ENCODE measurements around the gene KRTAP4-11.
"Not testable (repeated sequence)": the region's sequence is repeated elsewhere in the genome, so short reads cannot be mapped to it uniquely, and the experiment has no call there.

The KRTAP4-11 gene

GRCh38 chr17:41117846-41118386 is at the start of gene KRTAP4-11:
Gene KRTAP4-11, minus strand, starts transcription at chr17:41118373. Its CDS starts 58 bp downstream, at chr17:41118315.
- H3K9me3 ChIP-seq (ENCODE audit: insufficient read depth, low read depth, low read length) = peaks cover 15% of the 10 kb centered on the region; the same call in 1 of the 2 replicates
- not testable (repeated sequence) for H3K4me3 ChIP-seq (ENCODE audit: low read length); H3K27ac ChIP-seq (ENCODE audit: low read length); H3K36me3 ChIP-seq (ENCODE audit: insufficient read depth, low read depth, low read length); H3K4me1 ChIP-seq (ENCODE audit: insufficient read depth, low read length); H3K27me3 ChIP-seq (ENCODE audit: insufficient read depth, low read length); H3K9ac ChIP-seq (ENCODE audit: low read depth, low read length)

DNA sequence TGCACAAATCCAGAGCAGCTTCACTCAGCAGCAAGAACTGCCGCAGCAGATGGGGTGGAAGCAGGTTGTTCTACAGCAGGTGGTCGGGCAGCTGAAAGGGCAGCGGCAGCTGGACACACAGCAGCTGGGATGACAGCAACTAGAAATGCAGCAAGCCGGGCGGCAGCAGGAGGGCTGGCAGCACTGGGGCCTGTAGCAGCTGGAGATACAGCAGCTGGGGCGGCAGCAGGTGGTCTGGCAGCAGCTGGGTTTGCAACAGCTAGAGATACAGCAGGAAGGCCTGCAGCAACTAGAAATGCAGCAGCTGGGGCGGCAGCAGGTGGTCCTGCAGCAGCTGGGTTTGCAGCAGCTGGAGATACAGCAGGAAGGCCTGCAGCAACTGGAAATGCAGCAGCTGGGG is 49.4 kb upstream of the KRTAP4-11 start:
- no peak overlapping the region for H3K9ac ChIP-seq (ENCODE audit: low read depth, low read length)
- H3K36me3 ChIP-seq (ENCODE audit: insufficient read depth, low read depth, low read length) = no peaks in the 10 kb centered on the region
- no peak overlapping the region for H3K4me3 ChIP-seq (ENCODE audit: low read length)
- no peak overlapping the region for H3K27ac ChIP-seq (ENCODE audit: low read length)
- no peaks in the 10 kb centered on the region for H3K9me3 ChIP-seq (ENCODE audit: insufficient read depth, low read depth, low read length)
- H3K27me3 ChIP-seq (ENCODE audit: insufficient read depth, low read length) = no peaks in the 10 kb centered on the region
- H3K4me1 ChIP-seq (ENCODE audit: insufficient read depth, low read length) = no peaks in the 10 kb centered on the region

GRCh38 chr17:41163828-41164227 is 45.7 kb upstream of the KRTAP4-11 start:
- Histone ChIP-seq H3K36me3 (ENCODE audit: insufficient read depth, low read depth, low read length) (no peaks in the 10 kb centered on the region), H3K9me3 (ENCODE audit: insufficient read depth, low read depth, low read length) (no peaks in the 10 kb centered on the region), H3K9ac (ENCODE audit: low read depth, low read length) (no peak overlapping the region), H3K27ac (ENCODE audit: low read length) (no peak overlapping the region), H3K4me3 (ENCODE audit: low read length) (no peak overlapping the region), H3K27me3 (ENCODE audit: insufficient read depth, low read length) (no peaks in the 10 kb centered on the region), H3K4me1 (ENCODE audit: insufficient read depth, low read length) (no peaks in the 10 kb centered on the region)

DNA sequence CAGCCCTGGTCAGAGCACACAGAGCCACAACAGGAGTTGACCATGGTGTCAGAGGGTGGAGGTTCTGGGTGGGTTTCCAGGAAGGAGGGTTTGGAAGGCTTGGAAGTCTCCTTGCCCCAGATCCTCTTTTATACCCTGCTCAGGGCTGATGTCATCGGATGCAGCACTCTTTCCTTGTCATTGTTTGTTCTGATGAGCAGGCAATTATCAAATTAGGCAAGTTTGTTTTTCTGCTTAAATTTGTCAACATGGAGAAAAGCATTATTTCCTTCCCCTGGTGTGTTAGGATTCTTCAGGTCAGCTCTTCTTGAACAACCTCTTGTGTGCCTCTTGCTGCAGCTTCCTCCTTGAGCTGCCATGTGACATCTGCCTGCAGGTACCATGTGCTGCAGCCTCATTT is 42.5 kb upstream of the KRTAP4-11 start, which contains the start of gene KRTAP4-4:
KRTAP4-4 (minus strand) TSS at position 101 of the 400 bp plus-strand sequence; CDS start at position 44, 57 bp downstream.
- Histone ChIP-seq H3K9me3 (ENCODE audit: insufficient read depth, low read depth, low read length) (no peaks in the 10 kb centered on the region), H3K27me3 (ENCODE audit: insufficient read depth, low read length) (no peaks in the 10 kb centered on the region), H3K4me3 (ENCODE audit: low read length) (no peak within 1 kb of the TSS), H3K36me3 (ENCODE audit: insufficient read depth, low read depth, low read length) (no peaks in the 10 kb centered on the region), H3K27ac (ENCODE audit: low read length) (no peak within 1 kb of the TSS), H3K9ac (ENCODE audit: low read depth, low read length) (no peak within 1 kb of the TSS), H3K4me1 (ENCODE audit: insufficient read depth, low read length) (no peaks in the 10 kb centered on the region)

DNA sequence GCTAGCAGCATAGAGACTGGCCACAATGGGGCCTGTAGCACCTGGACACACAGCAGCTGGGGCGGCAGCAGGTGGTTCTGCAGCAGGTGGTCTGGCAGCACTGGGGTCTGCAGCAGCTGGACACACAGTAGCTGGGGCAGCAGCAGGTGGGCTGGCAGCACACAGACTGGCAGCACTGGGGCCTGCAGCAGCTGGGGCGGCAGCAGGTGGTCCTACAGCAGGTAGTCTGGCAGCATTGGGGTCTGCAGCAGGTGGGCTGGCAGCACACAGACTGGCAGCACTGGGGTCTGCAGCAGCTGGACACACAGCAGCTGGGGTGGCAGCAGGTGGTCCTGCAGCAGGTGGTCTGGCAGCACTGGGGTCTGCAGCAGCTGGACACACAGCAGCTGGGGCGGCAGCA is 42.0 kb upstream of the KRTAP4-11 start:
- H3K4me3 ChIP-seq (ENCODE audit: low read length); H3K9me3 ChIP-seq (ENCODE audit: insufficient read depth, low read depth, low read length); H3K27ac ChIP-seq (ENCODE audit: low read length); H3K36me3 ChIP-seq (ENCODE audit: insufficient read depth, low read depth, low read length); H3K27me3 ChIP-seq (ENCODE audit: insufficient read depth, low read length); H3K9ac ChIP-seq (ENCODE audit: low read depth, low read length); H3K4me1 ChIP-seq (ENCODE audit: insufficient read depth, low read length): not testable (repeated sequence)

GRCh38 chr17:41153856-41154255 is 35.7 kb upstream of the KRTAP4-11 start:
- Histone ChIP-seq H3K27ac (ENCODE audit: low read length) (no peak overlapping the region), H3K4me1 (ENCODE audit: insufficient read depth, low read length) (no peaks in the 10 kb centered on the region), H3K4me3 (ENCODE audit: low read length) (no peak overlapping the region), H3K9me3 (ENCODE audit: insufficient read depth, low read depth, low read length) (no peaks in the 10 kb centered on the region), H3K27me3 (ENCODE audit: insufficient read depth, low read length) (no peaks in the 10 kb centered on the region), H3K9ac (ENCODE audit: low read depth, low read length) (no peak overlapping the region), H3K36me3 (ENCODE audit: insufficient read depth, low read depth, low read length) (no peaks in the 10 kb centered on the region)

DNA sequence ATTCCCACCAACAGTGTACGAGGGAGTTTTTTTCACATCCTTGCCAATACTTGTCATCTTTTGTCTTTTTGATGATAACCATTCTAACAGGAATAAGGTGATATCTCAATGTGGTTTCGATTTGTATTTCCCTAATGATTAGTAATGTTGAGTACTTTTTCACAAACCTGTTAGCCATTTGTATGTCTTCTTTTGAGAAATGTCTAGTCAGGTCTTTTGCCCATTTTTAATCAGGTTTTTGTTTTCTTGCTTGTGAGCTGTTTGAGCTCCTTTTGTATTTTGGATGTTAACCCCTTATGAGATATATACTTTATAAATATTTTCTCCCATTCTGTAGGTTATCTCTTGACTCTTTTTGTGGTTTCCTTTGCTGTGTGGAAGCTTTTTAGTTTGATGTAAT is 33.4 kb upstream of the KRTAP4-11 start:
- Histone ChIP-seq H3K36me3 (ENCODE audit: insufficient read depth, low read depth, low read length) (no peaks in the 10 kb centered on the region), H3K4me3 (ENCODE audit: low read length) (no peak overlapping the region), H3K27me3 (ENCODE audit: insufficient read depth, low read length) (no peaks in the 10 kb centered on the region), H3K27ac (ENCODE audit: low read length) (no peak overlapping the region), H3K9me3 (ENCODE audit: insufficient read depth, low read depth, low read length) (no peaks in the 10 kb centered on the region), H3K9ac (ENCODE audit: low read depth, low read length) (no peak overlapping the region), H3K4me1 (ENCODE audit: insufficient read depth, low read length) (no peaks in the 10 kb centered on the region)

DNA sequence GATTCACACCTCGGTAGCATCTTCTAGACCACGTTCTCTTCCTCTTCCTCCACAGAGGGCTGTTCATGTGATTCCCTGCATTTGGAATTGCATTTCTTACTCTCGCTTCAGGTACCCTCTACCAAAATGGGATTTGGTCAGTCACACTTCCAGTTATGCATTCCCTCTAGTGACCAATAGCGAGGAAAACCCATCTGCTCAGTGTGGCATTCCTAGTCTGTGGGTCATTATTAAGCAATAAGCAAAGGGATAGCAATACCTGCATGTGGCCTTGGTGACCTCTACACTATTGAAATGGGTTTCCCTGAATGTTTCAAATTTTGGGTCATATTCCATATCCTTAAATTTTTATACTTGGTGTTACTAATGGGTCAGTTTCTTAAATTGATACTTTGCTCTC is 31.9 kb upstream of the KRTAP4-11 start:
- H3K9me3 ChIP-seq (ENCODE audit: insufficient read depth, low read depth, low read length) = no peaks in the 10 kb centered on the region
- H3K27ac ChIP-seq (ENCODE audit: low read length) = no peak overlapping the region
- no peaks in the 10 kb centered on the region for H3K27me3 ChIP-seq (ENCODE audit: insufficient read depth, low read length)

DNA sequence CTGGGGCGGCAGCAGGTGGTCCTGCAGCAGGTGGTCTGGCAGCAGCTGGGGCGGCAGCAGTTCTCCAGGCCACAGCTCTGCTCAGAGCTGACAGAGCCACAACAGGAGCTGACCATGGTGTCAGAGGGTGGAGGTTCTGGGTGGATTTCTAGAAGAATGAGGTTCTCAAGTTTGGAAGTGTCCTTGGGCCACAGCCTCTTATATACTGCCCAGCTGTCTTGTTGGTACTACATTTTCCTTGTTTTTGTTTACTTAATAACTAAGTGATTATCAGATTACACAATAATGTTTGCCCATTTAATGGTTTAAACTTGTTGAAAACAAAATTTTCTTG is 31.4 kb upstream of the KRTAP4-11 start, which contains the start of gene KRTAP4-5:
KRTAP4-5 (minus strand) TSS at position 174 of the 334 bp plus-strand sequence; CDS start at position 116, 58 bp downstream.
- Histone ChIP-seq H3K9me3 (ENCODE audit: insufficient read depth, low read depth, low read length) (no peaks in the 10 kb centered on the region), H3K36me3 (ENCODE audit: insufficient read depth, low read depth, low read length) (no peaks in the 10 kb centered on the region), H3K27ac (ENCODE audit: low read length) (no peak within 1 kb of the TSS), H3K9ac (ENCODE audit: low read depth, low read length) (no peak within 1 kb of the TSS), H3K4me3 (ENCODE audit: low read length) (no peak within 1 kb of the TSS), H3K4me1 (ENCODE audit: insufficient read depth, low read length) (no peaks in the 10 kb centered on the region), H3K27me3 (ENCODE audit: insufficient read depth, low read length) (no peaks in the 10 kb centered on the region)

More for the DNA sequence above, 31.9 kb upstream of the KRTAP4-11 start:
- Histone ChIP-seq H3K4me1 (ENCODE audit: insufficient read depth, low read length) (no peaks in the 10 kb centered on the region), H3K36me3 (ENCODE audit: insufficient read depth, low read depth, low read length) (no peaks in the 10 kb centered on the region), H3K4me3 (ENCODE audit: low read length) (no peak overlapping the region), H3K9ac (ENCODE audit: low read depth, low read length) (no peak overlapping the region)

GRCh38 chr17:41148971-41149651 is 30.9 kb upstream of the KRTAP4-11 start:
- not testable (repeated sequence) for H3K4me1 ChIP-seq (ENCODE audit: insufficient read depth, low read length); H3K27ac ChIP-seq (ENCODE audit: low read length); H3K9ac ChIP-seq (ENCODE audit: low read depth, low read length); H3K9me3 ChIP-seq (ENCODE audit: insufficient read depth, low read depth, low read length); H3K27me3 ChIP-seq (ENCODE audit: insufficient read depth, low read length); H3K36me3 ChIP-seq (ENCODE audit: insufficient read depth, low read depth, low read length); H3K4me3 ChIP-seq (ENCODE audit: low read length)

DNA sequence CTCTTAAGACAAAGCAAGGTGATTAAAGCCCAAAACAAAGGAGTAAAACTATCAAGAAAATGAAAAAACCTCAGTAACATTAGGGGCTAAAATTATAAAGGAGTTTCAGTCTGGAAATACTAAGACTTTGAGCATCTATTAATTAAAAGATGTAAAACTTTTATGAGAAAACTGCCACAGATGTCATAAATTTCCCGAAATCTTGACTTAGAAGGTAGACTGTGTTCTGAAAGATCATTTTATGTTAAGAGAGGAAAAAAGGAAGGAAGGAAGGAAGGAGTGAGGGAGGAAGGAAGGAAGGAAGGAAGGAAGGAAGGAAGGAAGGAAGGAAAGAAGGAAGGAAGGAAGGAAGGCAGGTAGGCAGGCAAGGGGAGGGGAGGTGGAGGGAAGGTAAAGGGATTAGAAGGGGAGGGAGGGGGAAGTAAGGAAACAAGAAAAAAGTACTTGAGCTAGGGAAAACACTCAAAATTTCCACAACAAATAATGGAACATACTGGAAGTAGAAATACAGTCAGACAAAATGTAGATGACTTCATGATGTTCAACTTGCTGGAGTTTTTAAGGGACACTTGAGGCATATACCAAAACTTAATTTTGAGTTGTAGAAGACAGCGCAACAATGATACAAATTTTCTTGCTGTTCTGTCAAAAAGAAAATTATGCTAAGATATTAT is 29.5 kb upstream of the KRTAP4-11 start:
- Histone ChIP-seq H3K27ac (ENCODE audit: low read length) (no peak overlapping the region), H3K4me1 (ENCODE audit: insufficient read depth, low read length) (no peaks in the 10 kb centered on the region)

GRCh38 chr17:41145261-41145660 is 27.1 kb upstream of the KRTAP4-11 start:
- Histone ChIP-seq H3K4me1 (ENCODE audit: insufficient read depth, low read length) (no peaks in the 10 kb centered on the region), H3K27ac (ENCODE audit: low read length) (no peak overlapping the region), H3K36me3 (ENCODE audit: insufficient read depth, low read depth, low read length) (no peaks in the 10 kb centered on the region), H3K27me3 (ENCODE audit: insufficient read depth, low read length) (no peaks in the 10 kb centered on the region), H3K9ac (ENCODE audit: low read depth, low read length) (no peak overlapping the region), H3K4me3 (ENCODE audit: low read length) (no peak overlapping the region), H3K9me3 (ENCODE audit: insufficient read depth, low read depth, low read length) (peaks cover 14% of the 10 kb centered on the region)

More for the DNA sequence above, 29.5 kb upstream of the KRTAP4-11 start:
- Histone ChIP-seq H3K9ac (ENCODE audit: low read depth, low read length) (no peak overlapping the region), H3K4me3 (ENCODE audit: low read length) (no peak overlapping the region), H3K9me3 (ENCODE audit: insufficient read depth, low read depth, low read length) (peaks cover 14% of the 10 kb centered on the region), H3K36me3 (ENCODE audit: insufficient read depth, low read depth, low read length) (no peaks in the 10 kb centered on the region), H3K27me3 (ENCODE audit: insufficient read depth, low read length) (no peaks in the 10 kb centered on the region)
